ENCODE results near the gene PSG3. TPM values are rescaled to one million over a fixed set of nuclear protein-coding genes. Genes with fewer than 3 reads are reported as not detected.

Gene PSG3
- 0.07 to 0.20 TPM (median 0.15 TPM) in 4 of 5 replicates, not detected in the other for total RNA-seq (2022; extraction: Qiagen RNA extraction; ENCODE audit: low read depth)

DNA sequence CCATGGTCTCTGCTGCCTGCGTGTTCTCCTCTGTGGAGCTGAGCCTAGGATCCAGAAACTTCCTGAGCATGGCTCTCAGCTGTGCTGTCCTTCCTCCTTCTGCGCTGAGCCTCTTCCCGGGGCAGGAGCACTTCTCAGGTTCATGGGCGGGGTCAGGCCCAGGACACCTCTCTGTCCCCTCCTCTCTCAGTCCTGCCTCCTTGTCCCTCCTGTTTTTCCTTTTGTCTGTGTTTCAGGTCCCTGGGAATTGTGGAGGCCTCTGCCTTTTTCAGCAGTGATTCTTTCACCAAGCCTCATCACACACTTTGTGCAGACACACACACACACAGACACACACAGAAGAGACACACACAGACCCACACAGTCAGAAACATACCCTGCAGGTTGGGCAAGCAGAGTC, at the start of gene PSG3:
PSG3 (minus strand) TSS at position 101 of the 400 bp plus-strand sequence; CDS start at position 4, 97 bp downstream.

Other genes with a start within 250 kb of the PSG3 start
- 2.4 to 3.7 TPM (median 2.9 TPM) in 5 replicates for gene CEACAM1, start 212.0 kb downstream of the PSG3 start, total RNA-seq (2022; extraction: Qiagen RNA extraction; ENCODE audit: low read depth)
- gene CEACAM8, start 145.6 kb downstream of the PSG3 start, total RNA-seq (2022; extraction: Qiagen RNA extraction; ENCODE audit: low read depth), result not detected in 5 replicates
- 0.11 to 0.30 TPM (median 0.19 TPM) in 5 replicates for gene PSG8, start 25.2 kb upstream of the PSG3 start, total RNA-seq (2022; extraction: Qiagen RNA extraction; ENCODE audit: low read depth)
- 0.17 to 0.30 TPM (median 0.23 TPM) in 5 replicates for gene PSG1, start 139.2 kb upstream of the PSG3 start, total RNA-seq (2022; extraction: Qiagen RNA extraction; ENCODE audit: low read depth)
- not detected in 5 replicates for gene PSG6, start 177.4 kb upstream of the PSG3 start, total RNA-seq (2022; extraction: Qiagen RNA extraction; ENCODE audit: low read depth)
- 0.07 TPM in 1 of 5 replicates, not detected in the others for gene PSG7, start 196.7 kb upstream of the PSG3 start, total RNA-seq (2022; extraction: Qiagen RNA extraction; ENCODE audit: low read depth)

All from A549 treated with GW870086 at 1 μM for 4 hours (cell line).